ENCODE results near the gene MKKS. TPM values are rescaled to one million over a fixed set of nuclear protein-coding genes. Genes with fewer than 3 reads are reported as not detected.

The MKKS gene
- total and polyA plus RNA-seq, 2 experiments from 2014 or later, result 15.0 to 17.4 TPM

- WGBS (ENCODE audit: low lambda C conversion rate, missing lambda C conversion rate), result 80% methylated on average over 4 of the region's 4 CpGs
- DNase-seq (ENCODE audit: low spot score), result no peak
These were observed 44.9 kb upstream of the MKKS start for GRCh38 chr20:10478930-10479329.

GRCh38 chr20:10478205-10478604 lies 44.2 kb upstream of the MKKS start:
- DNase-seq (ENCODE audit: low spot score), result no peak
- no peak overlapping the region for H3K4me2 ChIP-seq
- H3K27me3 ChIP-seq, result no peaks in the 10 kb centered on the region
- no peak for TF ChIP-seq EZH2phosphoT487 (IDR thresholded peaks at IDR 0.05; ENCODE audit: low read depth, severe bottlenecking, unreplicated experiment)
- no peak for TF ChIP-seq EZH2 (IDR thresholded peaks at IDR 0.05; ENCODE audit: borderline replicate concordance)
- TF ChIP-seq CTCF (IDR thresholded peaks at IDR 0.05; ENCODE audit: poor library complexity), result no peak
- no peaks in the 10 kb centered on the region for H4K20me1 ChIP-seq (ENCODE audit: insufficient read depth, poor library complexity, severe bottlenecking)
- H3K4me3 ChIP-seq, result no peak overlapping the region
- no peaks in the 10 kb centered on the region for H3K9me3 ChIP-seq (ENCODE audit: low read depth)
- H3K79me2 ChIP-seq, result peaks cover 10% of the 10 kb centered on the region
- H3K36me3 ChIP-seq (replicated peaks; ENCODE audit: insufficient read depth, low read depth), result no peaks in the 10 kb centered on the region
- 90% methylated on average over 1 of the region's 1 CpG for WGBS (ENCODE audit: low lambda C conversion rate, missing lambda C conversion rate)
- H3K9me2 ChIP-seq (replicated peaks; ENCODE audit: insufficient read depth), result no peaks in the 10 kb centered on the region
- H3K27ac ChIP-seq, result no peak overlapping the region
- H3K4me1 ChIP-seq (ENCODE audit: insufficient read depth), result no peaks in the 10 kb centered on the region
- H2AFZ ChIP-seq, result no peak overlapping the region

More at GRCh38 chr20:10478930-10479329, 44.9 kb upstream of the MKKS start:
- no peak overlapping the region for H3K4me2 ChIP-seq
- no peak overlapping the region for H3K27ac ChIP-seq
- H3K9me3 ChIP-seq (ENCODE audit: low read depth), result no peaks in the 10 kb centered on the region
- H3K27me3 ChIP-seq, result no peaks in the 10 kb centered on the region
- H2AFZ ChIP-seq, result no peak overlapping the region
- no peaks in the 10 kb centered on the region for H4K20me1 ChIP-seq (ENCODE audit: insufficient read depth, poor library complexity, severe bottlenecking)
- TF ChIP-seq EZH2phosphoT487 (IDR thresholded peaks at IDR 0.05; ENCODE audit: low read depth, severe bottlenecking, unreplicated experiment) (no peak), EZH2 (IDR thresholded peaks at IDR 0.05; ENCODE audit: borderline replicate concordance) (no peak), CTCF (IDR thresholded peaks at IDR 0.05; ENCODE audit: poor library complexity) (no peak)
- no peaks in the 10 kb centered on the region for H3K9me2 ChIP-seq (replicated peaks; ENCODE audit: insufficient read depth)
- no peaks in the 10 kb centered on the region for H3K36me3 ChIP-seq (replicated peaks; ENCODE audit: insufficient read depth, low read depth)
- no peak overlapping the region for H3K4me3 ChIP-seq
- peaks cover 10% of the 10 kb centered on the region for H3K79me2 ChIP-seq
- H3K4me1 ChIP-seq (ENCODE audit: insufficient read depth), result no peaks in the 10 kb centered on the region

- Histone ChIP-seq H3K36me3 (replicated peaks; ENCODE audit: insufficient read depth, low read depth) (no peaks in the 10 kb centered on the region), H3K4me1 (ENCODE audit: insufficient read depth) (no peaks in the 10 kb centered on the region), H3K27me3 (no peaks in the 10 kb centered on the region), H3K4me2 (no peak overlapping the region), H2AFZ (no peak overlapping the region), H3K9me2 (replicated peaks; ENCODE audit: insufficient read depth) (no peaks in the 10 kb centered on the region), H3K9me3 (ENCODE audit: low read depth) (no peaks in the 10 kb centered on the region), H3K27ac (no peak overlapping the region), H3K4me3 (no peak overlapping the region), H4K20me1 (ENCODE audit: insufficient read depth, poor library complexity, severe bottlenecking) (no peaks in the 10 kb centered on the region), H3K79me2 (peaks cover 6% of the 10 kb centered on the region)
- DNase-seq (ENCODE audit: low spot score), result no peak
- no peak for TF ChIP-seq EZH2 (IDR thresholded peaks at IDR 0.05; ENCODE audit: borderline replicate concordance)
- TF ChIP-seq EZH2phosphoT487 (IDR thresholded peaks at IDR 0.05; ENCODE audit: low read depth, severe bottlenecking, unreplicated experiment), result no peak
- no peak for TF ChIP-seq CTCF (IDR thresholded peaks at IDR 0.05; ENCODE audit: poor library complexity)
- WGBS (ENCODE audit: low lambda C conversion rate, missing lambda C conversion rate), result 95% methylated on average over 3 of the region's 3 CpGs
These were observed 42.3 kb upstream of the MKKS start for GRCh38 chr20:10476319-10476724.

- Histone ChIP-seq H3K9me2 (replicated peaks; ENCODE audit: insufficient read depth) (no peaks in the 10 kb centered on the region), H3K4me1 (ENCODE audit: insufficient read depth) (no peaks in the 10 kb centered on the region), H4K20me1 (ENCODE audit: insufficient read depth, poor library complexity, severe bottlenecking) (no peaks in the 10 kb centered on the region), H3K9me3 (ENCODE audit: low read depth) (no peaks in the 10 kb centered on the region), H3K4me2 (no peak overlapping the region), H3K4me3 (no peak overlapping the region), H2AFZ (no peak overlapping the region), H3K27me3 (no peaks in the 10 kb centered on the region), H3K27ac (no peak overlapping the region), H3K36me3 (replicated peaks; ENCODE audit: insufficient read depth, low read depth) (no peaks in the 10 kb centered on the region), H3K79me2 (peaks cover 6% of the 10 kb centered on the region)
- DNase-seq (ENCODE audit: low spot score), result no peak
- TF ChIP-seq EZH2 (IDR thresholded peaks at IDR 0.05; ENCODE audit: borderline replicate concordance), result no peak
- TF ChIP-seq EZH2phosphoT487 (IDR thresholded peaks at IDR 0.05; ENCODE audit: low read depth, severe bottlenecking, unreplicated experiment), result no peak
- WGBS (ENCODE audit: low lambda C conversion rate, missing lambda C conversion rate), result 98% methylated on average over 2 of the region's 2 CpGs
These were observed 41.2 kb upstream of the MKKS start for GRCh38 chr20:10475225-10475624.

Measured in hepatocyte (in vitro differentiated cells).